ENCODE data around the gene RGS4.

DNA sequence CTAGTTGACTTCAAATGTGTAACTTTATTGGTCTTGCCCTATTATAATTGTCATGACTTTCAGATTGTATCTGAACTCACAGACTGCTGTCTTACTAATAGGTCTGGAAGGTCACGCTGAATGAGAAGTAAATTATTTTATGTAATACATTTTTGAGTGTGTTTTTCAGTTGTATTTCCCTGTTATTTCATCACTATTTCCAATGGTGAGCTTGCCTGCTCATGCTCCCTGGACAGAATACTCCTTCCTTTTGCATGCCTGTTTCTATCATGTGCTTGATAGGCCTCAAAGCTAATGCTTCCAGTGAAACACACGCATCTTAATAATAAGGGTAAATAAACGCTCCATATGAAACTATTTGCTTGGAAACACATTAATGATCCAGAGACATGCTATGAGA is 7.3 kb downstream of the RGS4 start:
- TF ChIP-seq, protein P1, sequence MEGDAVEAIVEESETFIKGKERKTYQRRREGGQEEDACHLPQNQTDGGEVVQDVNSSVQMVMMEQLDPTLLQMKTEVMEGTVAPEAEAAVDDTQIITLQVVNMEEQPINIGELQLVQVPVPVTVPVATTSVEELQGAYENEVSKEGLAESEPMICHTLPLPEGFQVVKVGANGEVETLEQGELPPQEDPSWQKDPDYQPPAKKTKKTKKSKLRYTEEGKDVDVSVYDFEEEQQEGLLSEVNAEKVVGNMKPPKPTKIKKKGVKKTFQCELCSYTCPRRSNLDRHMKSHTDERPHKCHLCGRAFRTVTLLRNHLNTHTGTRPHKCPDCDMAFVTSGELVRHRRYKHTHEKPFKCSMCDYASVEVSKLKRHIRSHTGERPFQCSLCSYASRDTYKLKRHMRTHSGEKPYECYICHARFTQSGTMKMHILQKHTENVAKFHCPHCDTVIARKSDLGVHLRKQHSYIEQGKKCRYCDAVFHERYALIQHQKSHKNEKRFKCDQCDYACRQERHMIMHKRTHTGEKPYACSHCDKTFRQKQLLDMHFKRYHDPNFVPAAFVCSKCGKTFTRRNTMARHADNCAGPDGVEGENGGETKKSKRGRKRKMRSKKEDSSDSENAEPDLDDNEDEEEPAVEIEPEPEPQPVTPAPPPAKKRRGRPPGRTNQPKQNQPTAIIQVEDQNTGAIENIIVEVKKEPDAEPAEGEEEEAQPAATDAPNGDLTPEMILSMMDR (conservative IDR thresholded peaks at IDR 0.05) = no peak
- no peak for TF ChIP-seq EZH2 (IDR thresholded peaks at IDR 0.05; ENCODE audit: low read depth)
